B cell (primary cell): ENCODE results near the gene TBXAS1. TPM values are rescaled to one million over a fixed set of nuclear protein-coding genes. Genes with fewer than 3 reads are reported as not detected.

Experiments used
- ATAC-seq: fragments of 200-7000 bp; cut with Tn5 transposase; one replicate; pipeline ENCODE4 v1.10.0; 2021; ENCODE audit warnings: low read depth, mild to moderate bottlenecking, moderate number of reproducible peaks, moderate library complexity
- CTCF ChIA-PET: fragments of 350-600 bp; sonication (Branson Sonifier 250); formaldehyde crosslinking; loops from one replicate; lab custom pipeline; 2021; ENCODE audit warnings: antibody characterized with exemption, inconsistent platforms; lab: Charles Lee
- POLR2A ChIA-PET: fragments of 350-600 bp; sonication (Branson Sonifier 250); formaldehyde crosslinking; loops from one replicate; lab custom pipeline; 2021; ENCODE audit warnings: antibody characterized with exemption; lab: Charles Lee
- DNase-seq: peaks from one replicate; pipeline ENCODE4 v3.0.0; 2013
- H2AFZ ChIP-seq: 2 replicates; pipeline ENCODE4 v1.6.1; 2012; ENCODE audit warnings: mild to moderate bottlenecking, low read depth, low read length; ENCODE audit not compliant: insufficient read depth, poor library complexity, severe bottlenecking
- H3K27ac ChIP-seq, 2 donors: 1 replicate in 1 of 2; 2 replicates in 1 of 2; pipeline ENCODE4 v1.5.1; 2012 to 2013; ENCODE audit warnings: low read length in 2 of 2, mild to moderate bottlenecking in 2 of 2, moderate library complexity in 1 of 2
- H3K27me3 ChIP-seq, 4 experiments: fragments of 200-600 bp in 1 of 4; sonication (generic) in 1 of 4; replicated peaks in 1 of 4; 1 replicate in 2 of 4; 2 replicates in 2 of 4; pipeline versions ENCODE4 v1.6.1 to v1.7.0; 2013 to 2016; ENCODE audit warnings: low read length in 3 of 4, mild to moderate bottlenecking in 2 of 4, mixed read lengths in 1 of 4, moderate library complexity in 1 of 4; ENCODE audit not compliant: insufficient read depth in 4 of 4, control insufficient read depth in 3 of 4; ENCODE audit errors: control extremely low read depth in 1 of 4
- H3K36me3 ChIP-seq, 2 experiments: replicated peaks in 1 of 2; 1 replicate in 1 of 2; 2 replicates in 1 of 2; pipeline versions ENCODE4 v1.6.1 to v1.7.1; 2013; ENCODE audit warnings: low read length in 1 of 2; ENCODE audit not compliant: insufficient read depth in 2 of 2, control insufficient read depth in 1 of 2; ENCODE audit errors: control extremely low read depth in 1 of 2, extremely low read depth in 1 of 2
- H3K4me1 ChIP-seq, 2 donors: fragments of 200-600 bp in 1 of 2; sonication (generic) in 1 of 2; 1 replicate in 1 of 2; 2 replicates in 1 of 2; pipeline versions ENCODE4 v1.5.1 to v1.6.1; 2013 to 2017; ENCODE audit warnings: low read length in 2 of 2; ENCODE audit not compliant: control insufficient read depth in 2 of 2, insufficient read depth in 2 of 2
- H3K4me2 ChIP-seq: replicated peaks from 2 replicates; pipeline ENCODE3; 2012; ENCODE audit warnings: mild to moderate bottlenecking, low read depth, low read length; ENCODE audit not compliant: poor library complexity, severe bottlenecking
- H3K4me3 ChIP-seq, 5 experiments: fragments of 200-600 bp in 1 of 5; sonication (generic) in 1 of 5; 1 replicate in 3 of 5; 2 replicates in 2 of 5; pipeline versions ENCODE4 v1.5.1 to v1.7.0; 2011 to 2016; ENCODE audit warnings: low read length in 4 of 5, mild to moderate bottlenecking in 4 of 5, low read depth in 2 of 5, control low read depth in 1 of 5, moderate library complexity in 1 of 5; ENCODE audit not compliant: insufficient read depth in 1 of 5; ENCODE audit errors: control extremely low read depth in 1 of 5, extremely low read depth in 1 of 5
- H3K79me2 ChIP-seq: fragments of 200-600 bp; sonication (generic); one replicate; pipeline ENCODE4 v1.6.0; 2016; ENCODE audit warnings: low read length; ENCODE audit not compliant: control insufficient read depth, insufficient read depth
- H3K9ac ChIP-seq: fragments of 200-600 bp; sonication (generic); 2 replicates; pipeline ENCODE4 v1.6.1; 2017; ENCODE audit warnings: mild to moderate bottlenecking, low read length, moderate library complexity
- H3K9me3 ChIP-seq, 3 donors: one replicate each; pipeline versions ENCODE4 v1.6.1 to v1.7.1; 2013; ENCODE audit warnings: low read length in 2 of 3; ENCODE audit not compliant: control insufficient read depth in 2 of 3, insufficient read depth in 1 of 3; ENCODE audit errors: control extremely low read depth in 1 of 3
- H4K20me1 ChIP-seq: 2 replicates; pipeline ENCODE4 v1.6.0; 2012; ENCODE audit warnings: mild to moderate bottlenecking, low read length; ENCODE audit not compliant: insufficient read depth, control insufficient read depth, poor library complexity, severe bottlenecking
- H3K27ac Mint-ChIP-seq: one replicate; pipeline ENCODE4 v1.8.0; 2021; ENCODE audit warnings: mixed read lengths
- H3K27me3 Mint-ChIP-seq: one replicate; pipeline ENCODE4 v1.8.0; 2021; ENCODE audit warnings: mixed read lengths
- H3K4me1 Mint-ChIP-seq: one replicate; pipeline ENCODE4 v1.8.0; 2021; ENCODE audit warnings: mixed read lengths
- H3K4me3 Mint-ChIP-seq: one replicate; pipeline ENCODE4 v1.8.0; 2021; ENCODE audit warnings: mixed read lengths
- H3K9me3 Mint-ChIP-seq: one replicate; pipeline ENCODE4 v1.8.0; 2022; ENCODE audit warnings: mixed read lengths; ENCODE audit not compliant: insufficient read depth
- CTCF ChIP-seq: fragments of 200-600 bp; IDR thresholded peaks from one replicate; pipeline ENCODE4 v1.8.0; 2022; ENCODE audit warnings: antibody characterized with exemption, mild to moderate bottlenecking
- EZH2 ChIP-seq: IDR thresholded peaks from 2 replicates; pipeline ENCODE4 v1.6.1; 2012; ENCODE audit warnings: borderline replicate concordance, low read depth, mild to moderate bottlenecking, moderate library complexity, low read length; ENCODE audit not compliant: insufficient read depth, poor library complexity, severe bottlenecking
- WGBS: methylation state at CpG from one replicate; pipeline ENCODE4 v1.1.5; 2013; ENCODE audit warnings: missing lambda C conversion rate; ENCODE audit not compliant: insufficient coverage; 5-methylcytosine and 5-hydroxymethylcytosine counted together
- intact Hi-C: fragments of 100-400 bp; cut with micrococcal nuclease; formaldehyde crosslinking; loops from one replicate; pipeline ENCODE4 v1.10.0; 2022
- polyA plus RNA-seq: library from polyadenylated mRNA; depleted of rRNA; stranded (reverse); fragments of >200 nt; gene quantifications from 2 replicates; pipeline ENCODE4 v1.2.3, GENCODE V29; 2012
- total RNA-seq, 2 donors: library from RNA; stranded (reverse); fragments of 120-200 nt in 1 of 2; gene quantifications; 1 replicate in 1 of 2; 2 replicates in 1 of 2; pipeline versions ENCODE4 v1.2.3 to v1.2.4, GENCODE V29; 2013 to 2022

Gene TBXAS1
- total and polyA plus RNA-seq, 2 donors (not counting 1 experiment from before 2014, with no cell fraction given): 8.1 to 21.0 TPM

- TF ChIP-seq CTCF (no peak), EZH2 (no peak)
- Histone ChIP-seq H3K36me3 (no peaks in the 10 kb centered on the region), H3K9me3 (no peaks in the 10 kb centered on the region), H2AFZ (no peak overlapping the region), H3K4me2 (no peak overlapping the region), H3K27me3 (no peaks in the 10 kb centered on the region), H3K79me2 (no peaks in the 10 kb centered on the region), H4K20me1 (no peaks in the 10 kb centered on the region), H3K9ac (no peak overlapping the region), H3K4me1 (peaks cover 0 to 2% of the 10 kb centered on the region in 2 donors), H3K27ac (no peak overlapping the region), H3K4me3 (no peak overlapping the region)
- H3K27ac Mint-ChIP-seq: no peak overlapping the region
- H3K9me3 Mint-ChIP-seq: no peaks in the 10 kb centered on the region
- no peaks in the 10 kb centered on the region for H3K27me3 Mint-ChIP-seq
- ATAC-seq (no peak), DNase-seq (no peak)
- 79% methylated on average over 10 of the region's 13 CpGs for WGBS
- POLR2A ChIA-PET: no interaction called here
- CTCF ChIA-PET: interaction anchor here (0.8 to 11.4 kb wide), 6 partner anchors 13 to 417 kb away, joined by 3 to 269 read pairs (median 3); no protein-coding TSS in a partner anchor
- no peak overlapping the region for H3K4me3 Mint-ChIP-seq
- peaks cover 2% of the 10 kb centered on the region for H3K4me1 Mint-ChIP-seq
- intact Hi-C loops: no loop called here
Observed at GRCh38 chr7:140005754-140006503, 176.9 kb downstream of the TBXAS1 start.

GRCh38 chr7:140006600-140006999 is 177.5 kb downstream of the TBXAS1 start:
- Histone ChIP-seq H2AFZ (no peak overlapping the region), H3K9ac (no peak overlapping the region), H3K4me1 (peaks cover 0 to 2% of the 10 kb centered on the region in 2 donors), H3K27ac (no peak overlapping the region), H3K27me3 (no peaks in the 10 kb centered on the region), H3K4me2 (no peak overlapping the region), H3K4me3 (no peak overlapping the region), H3K79me2 (no peaks in the 10 kb centered on the region), H4K20me1 (no peaks in the 10 kb centered on the region), H3K36me3 (no peaks in the 10 kb centered on the region), H3K9me3 (no peaks in the 10 kb centered on the region)
- no peak for TF ChIP-seq EZH2
- no peak for TF ChIP-seq CTCF
- peaks cover 4% of the 10 kb centered on the region for H3K27me3 Mint-ChIP-seq
- DNase-seq: no peak
- peaks cover 2% of the 10 kb centered on the region for H3K4me1 Mint-ChIP-seq
- no peak overlapping the region for H3K4me3 Mint-ChIP-seq
- no peak for ATAC-seq
- POLR2A ChIA-PET: no interaction called here
- no peak overlapping the region for H3K27ac Mint-ChIP-seq
- CTCF ChIA-PET: interaction anchor here (1.0 to 11.4 kb wide), 3 partner anchors 12 to 388 kb away, joined by 3 to 269 read pairs (median 14); no protein-coding TSS in a partner anchor
- WGBS: 87% methylated on average over 9 of the region's 10 CpGs
- intact Hi-C loops: no loop called here
- H3K9me3 Mint-ChIP-seq: no peaks in the 10 kb centered on the region
